DOHH2 (cell line): Measurements from ENCODE around the gene TUBA3C.

Source experiments
- H3F3A ChIP-seq: fragments of 200-600 bp; sonication (generic), shearing (Covaris generic); 2 replicates; pipeline ENCODE4 v1.6.0; 2016; ENCODE audit warnings: antibody characterized with exemption, mild to moderate bottlenecking; ENCODE audit not compliant: control insufficient read depth, insufficient read depth
- H3K27ac ChIP-seq: fragments of 200-600 bp; sonication (generic); 2 replicates; pipeline ENCODE4 v1.5.1; 2014; ENCODE audit warnings: low read depth, mild to moderate bottlenecking, low read length, moderate library complexity
- H3K27me3 ChIP-seq: fragments of 200-600 bp; sonication (generic); 2 replicates; pipeline ENCODE4 v1.6.1; 2014; ENCODE audit warnings: mild to moderate bottlenecking, low read length, mixed read lengths; ENCODE audit not compliant: control insufficient read depth
- H3K36me3 ChIP-seq: fragments of 200-600 bp; sonication (generic); 2 replicates; pipeline ENCODE4 v1.6.1; 2014; ENCODE audit warnings: mild to moderate bottlenecking, low read length, moderate library complexity, mixed read lengths; ENCODE audit not compliant: control insufficient read depth
- H3K4me1 ChIP-seq: fragments of 200-600 bp; sonication (generic); 2 replicates; pipeline ENCODE4 v1.6.1; 2014; ENCODE audit warnings: mild to moderate bottlenecking, low read length, mixed read lengths; ENCODE audit not compliant: control insufficient read depth
- H3K4me2 ChIP-seq: fragments of 200-600 bp; sonication (generic); 2 replicates; pipeline ENCODE4 v1.6.0; 2014; ENCODE audit warnings: mild to moderate bottlenecking, low read length, moderate library complexity
- H3K4me3 ChIP-seq: fragments of 200-600 bp; sonication (generic); 2 replicates; pipeline ENCODE4 v1.5.1; 2014; ENCODE audit warnings: mild to moderate bottlenecking, low read length, mixed read lengths
- H3K79me2 ChIP-seq: fragments of 200-600 bp; sonication (generic); 2 replicates; pipeline ENCODE4 v1.6.1; 2014; ENCODE audit warnings: mild to moderate bottlenecking, low read length, mixed read lengths; ENCODE audit not compliant: control insufficient read depth
- H3K9me2 ChIP-seq: fragments of 200-600 bp; sonication (generic); replicated peaks from 2 replicates; pipeline ENCODE4 v1.6.1; 2014; ENCODE audit warnings: mild to moderate bottlenecking, low read length, mixed read lengths; ENCODE audit not compliant: control insufficient read depth
- H3K9me3 ChIP-seq: fragments of 200-600 bp; sonication (generic); 2 replicates; pipeline ENCODE4 v1.6.1; 2014; ENCODE audit warnings: antibody characterized with exemption, low read length, mixed read lengths; ENCODE audit not compliant: control insufficient read depth, insufficient read depth
- H4K20me1 ChIP-seq: fragments of 200-600 bp; sonication (generic); 2 replicates; pipeline ENCODE4 v1.6.0; 2014; ENCODE audit warnings: low read depth, mild to moderate bottlenecking, antibody characterized with exemption, low read length, moderate library complexity; ENCODE audit not compliant: control insufficient read depth, insufficient read depth
- CTCF ChIP-seq: fragments of 200-600 bp; sonication (generic); IDR thresholded peaks from one replicate; pipeline ENCODE4 v1.5.1; 2014; ENCODE audit warnings: antibody characterized with exemption, mild to moderate bottlenecking, low read depth, low read length; ENCODE audit not compliant: poor library complexity, severe bottlenecking
- EZH2phosphoT487 ChIP-seq: fragments of 200-600 bp; sonication (generic); IDR thresholded peaks from 2 replicates; pipeline ENCODE4 v1.6.1; 2017; ENCODE audit warnings: borderline replicate concordance, mild to moderate bottlenecking, antibody characterized with exemption, low read length, moderate library complexity, mixed read lengths

Gene TUBA3C

DNA sequence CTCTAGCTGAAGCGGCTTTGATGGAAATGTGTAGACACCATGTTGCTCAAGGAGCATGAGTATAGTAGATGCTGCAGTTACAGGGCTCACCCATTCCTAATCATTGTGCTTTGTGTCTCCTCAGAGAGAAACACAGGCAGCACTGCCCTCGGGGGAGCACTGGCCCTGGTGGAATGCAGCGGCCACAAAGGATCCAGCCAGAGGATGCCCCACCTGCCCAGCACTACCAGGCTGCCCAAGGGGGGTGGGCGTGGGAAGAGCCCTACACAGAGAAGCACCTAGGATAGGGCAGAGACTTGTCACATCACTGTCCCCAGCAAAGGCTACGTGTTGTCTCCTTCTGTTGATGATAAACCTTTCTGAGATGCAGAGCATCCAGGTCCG lies 9.0 kb downstream of the TUBA3C start:
- peaks cover 6% of the 10 kb centered on the region; the same call in 1 of the 2 replicates for H3K9me3 ChIP-seq
- no peaks in the 10 kb centered on the region for H3K4me1 ChIP-seq
- no peak for TF ChIP-seq CTCF
- TF ChIP-seq EZH2phosphoT487, result no peak
- H3F3A ChIP-seq, result no peaks in the 10 kb centered on the region
- H4K20me1 ChIP-seq, result no peaks in the 10 kb centered on the region
- no peaks in the 10 kb centered on the region for H3K9me2 ChIP-seq
- no peaks in the 10 kb centered on the region for H3K36me3 ChIP-seq
- no peaks in the 10 kb centered on the region for H3K79me2 ChIP-seq
- H3K4me2 ChIP-seq, result no peak overlapping the region
- no peak overlapping the region for H3K4me3 ChIP-seq
- H3K27me3 ChIP-seq, result no peaks in the 10 kb centered on the region
- no peak overlapping the region for H3K27ac ChIP-seq

GRCh38 chr13:19172007-19172646 lies 9.5 kb downstream of the TUBA3C start:
- no peaks in the 10 kb centered on the region for H3K4me1 ChIP-seq
- H4K20me1 ChIP-seq, result no peaks in the 10 kb centered on the region
- H3K9me2 ChIP-seq, result no peaks in the 10 kb centered on the region
- no peaks in the 10 kb centered on the region for H3K27me3 ChIP-seq
- H3K9me3 ChIP-seq, result peaks cover 9% of the 10 kb centered on the region; the same call in 1 of the 2 replicates
- no peaks in the 10 kb centered on the region for H3F3A ChIP-seq
- H3K4me3 ChIP-seq, result no peak overlapping the region
- TF ChIP-seq CTCF (no peak), EZH2phosphoT487 (no peak)
- H3K27ac ChIP-seq, result no peak overlapping the region
- H3K4me2 ChIP-seq, result no peak overlapping the region
- no peaks in the 10 kb centered on the region for H3K36me3 ChIP-seq
- H3K79me2 ChIP-seq, result no peaks in the 10 kb centered on the region

DNA sequence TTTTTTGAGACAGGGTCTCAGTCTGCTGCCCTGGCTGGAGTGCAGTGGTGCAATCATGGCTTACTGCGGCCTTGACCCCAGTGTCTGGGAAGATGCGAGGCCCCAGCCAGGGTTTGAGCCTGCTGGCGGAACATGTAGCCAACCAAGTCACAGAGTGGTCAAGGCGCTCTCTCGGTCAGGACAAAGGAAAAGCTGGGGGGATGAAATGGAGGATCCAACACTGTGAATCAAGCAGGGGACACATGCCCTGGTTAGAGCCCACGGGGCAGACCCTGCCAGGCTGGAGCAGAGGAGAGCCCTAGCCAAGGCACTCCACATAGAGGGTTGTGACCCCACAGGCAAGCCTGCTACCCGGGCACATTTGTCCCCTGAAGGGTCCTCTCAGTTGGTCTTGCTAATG lies 10.1 kb downstream of the TUBA3C start:
- Histone ChIP-seq H3K9me3 (peaks cover 13% of the 10 kb centered on the region; the same call in 1 of the 2 replicates), H3K4me2 (no peak overlapping the region), H4K20me1 (no peaks in the 10 kb centered on the region), H3K4me3 (no peak overlapping the region), H3K27ac (no peak overlapping the region), H3K4me1 (no peaks in the 10 kb centered on the region), H3K36me3 (no peaks in the 10 kb centered on the region), H3K79me2 (no peaks in the 10 kb centered on the region), H3F3A (no peaks in the 10 kb centered on the region), H3K9me2 (no peaks in the 10 kb centered on the region), H3K27me3 (no peaks in the 10 kb centered on the region)
- TF ChIP-seq EZH2phosphoT487, result no peak
- TF ChIP-seq CTCF, result no peak
